ENCODE results near the gene KPNA1. TPM values are rescaled to one million over a fixed set of nuclear protein-coding genes. Genes with fewer than 3 reads are reported as not detected.
A peak's percentile ranks its signal among the peaks of the same experiment; 100 is the strongest.

The KPNA1 gene
- total RNA-seq, 4 donors from 2014 or later = 30.0 to 38.1 (median 34.5) TPM

GRCh38 chr3:122520861-122521260, 6.1 kb upstream of the KPNA1 start:
- H3K9me3 ChIP-seq = no peaks in the 10 kb centered on the region
- H3K4me1 ChIP-seq = no peaks in the 10 kb centered on the region
- no peaks in the 10 kb centered on the region for H3K27me3 ChIP-seq
- no peak overlapping the region for H3K4me3 ChIP-seq
- H3K36me3 ChIP-seq = no peaks in the 10 kb centered on the region
- TF ChIP-seq, protein P1, sequence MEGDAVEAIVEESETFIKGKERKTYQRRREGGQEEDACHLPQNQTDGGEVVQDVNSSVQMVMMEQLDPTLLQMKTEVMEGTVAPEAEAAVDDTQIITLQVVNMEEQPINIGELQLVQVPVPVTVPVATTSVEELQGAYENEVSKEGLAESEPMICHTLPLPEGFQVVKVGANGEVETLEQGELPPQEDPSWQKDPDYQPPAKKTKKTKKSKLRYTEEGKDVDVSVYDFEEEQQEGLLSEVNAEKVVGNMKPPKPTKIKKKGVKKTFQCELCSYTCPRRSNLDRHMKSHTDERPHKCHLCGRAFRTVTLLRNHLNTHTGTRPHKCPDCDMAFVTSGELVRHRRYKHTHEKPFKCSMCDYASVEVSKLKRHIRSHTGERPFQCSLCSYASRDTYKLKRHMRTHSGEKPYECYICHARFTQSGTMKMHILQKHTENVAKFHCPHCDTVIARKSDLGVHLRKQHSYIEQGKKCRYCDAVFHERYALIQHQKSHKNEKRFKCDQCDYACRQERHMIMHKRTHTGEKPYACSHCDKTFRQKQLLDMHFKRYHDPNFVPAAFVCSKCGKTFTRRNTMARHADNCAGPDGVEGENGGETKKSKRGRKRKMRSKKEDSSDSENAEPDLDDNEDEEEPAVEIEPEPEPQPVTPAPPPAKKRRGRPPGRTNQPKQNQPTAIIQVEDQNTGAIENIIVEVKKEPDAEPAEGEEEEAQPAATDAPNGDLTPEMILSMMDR (IDR thresholded peaks at IDR 0.05) = no peak
- no peak for TF ChIP-seq POLR2A (IDR thresholded peaks at IDR 0.05)
- 68 to 84% methylated on average over 4 of the region's 4 CpGs for WGBS, 2 donors
- no peak overlapping the region for H3K27ac ChIP-seq
- no peak for DNase-seq
- intact Hi-C loops (cut with DNase I) = no loop called here

GRCh38 chr3:122519693-122520092, 5.0 kb upstream of the KPNA1 start:
- H3K36me3 ChIP-seq = no peaks in the 10 kb centered on the region
- no peaks in the 10 kb centered on the region for H3K27me3 ChIP-seq
- TF ChIP-seq POLR2A (IDR thresholded peaks at IDR 0.05) = no peak
- TF ChIP-seq, protein P1 (IDR thresholded peaks at IDR 0.05) = no peak
- DNase-seq = no peak
- no peak overlapping the region for H3K4me3 ChIP-seq
- H3K4me1 ChIP-seq = peaks cover 0 to 6% (median 0%) of the 10 kb centered on the region in 3 donors
- intact Hi-C loops (cut with DNase I) = no loop called here
- no peaks in the 10 kb centered on the region for H3K9me3 ChIP-seq
- H3K27ac ChIP-seq = peak overlapping the region in 2 of 4 donors; percentile 13 to 16

- TF ChIP-seq POLR2A (IDR thresholded peaks at IDR 0.05) = no peak
- TF ChIP-seq, protein P1 (IDR thresholded peaks at IDR 0.05) = no peak
- no peaks in the 10 kb centered on the region for H3K27me3 ChIP-seq
- no peaks in the 10 kb centered on the region for H3K36me3 ChIP-seq
- H3K4me3 ChIP-seq = no peak overlapping the region
- intact Hi-C loops (cut with DNase I) = no loop called here
- no peaks in the 10 kb centered on the region for H3K9me3 ChIP-seq
- no peak for DNase-seq
- 84 to 92% methylated on average over 6 of the region's 6 CpGs for WGBS, 2 donors
- no peak overlapping the region for H3K27ac ChIP-seq
- peaks cover 8 to 23% (median 17%) of the 10 kb centered on the region in 3 donors for H3K4me1 ChIP-seq
These were observed 2.2 kb upstream of the KPNA1 start for GRCh38 chr3:122516846-122517360.

DNA sequence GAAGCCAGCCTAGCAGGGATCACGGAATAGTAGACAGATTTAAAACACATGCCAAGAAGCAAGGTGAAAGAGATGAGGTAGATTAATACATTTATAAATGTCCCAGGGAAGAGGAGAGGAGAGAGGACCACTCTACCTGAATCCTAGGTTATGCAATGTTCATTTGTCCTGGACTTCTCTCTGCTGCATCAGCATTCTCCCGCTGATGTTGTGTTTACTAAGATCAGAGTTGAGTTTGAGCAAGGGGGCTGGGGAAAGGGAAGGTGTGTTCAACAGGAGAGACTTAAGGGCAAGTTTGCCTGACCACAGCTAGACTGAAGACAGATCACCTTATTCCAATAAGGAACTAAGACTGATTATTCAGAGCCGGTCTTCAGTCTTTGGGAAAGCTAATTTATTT, 1.1 kb upstream of the KPNA1 start:
- Histone ChIP-seq H3K27ac (no peak overlapping the region), H3K4me1 (peaks cover 8 to 33% (median 24%) of the 10 kb centered on the region in 3 donors), H3K4me3 (no peak overlapping the region), H3K36me3 (no peaks in the 10 kb centered on the region), H3K9me3 (no peaks in the 10 kb centered on the region), H3K27me3 (no peaks in the 10 kb centered on the region)
- no peak for DNase-seq
- 86 to 88% methylated on average over 3 of the region's 3 CpGs for WGBS, 2 donors
- TF ChIP-seq POLR2A (IDR thresholded peaks at IDR 0.05) = no peak
- TF ChIP-seq, protein P1 (IDR thresholded peaks at IDR 0.05) = no peak
- intact Hi-C loops (cut with DNase I) = no loop called here

- peak overlapping the region; percentile 68 to 92 (median 81) for H3K4me3 ChIP-seq
- H3K4me1 ChIP-seq = peaks cover 8 to 40% (median 25%) of the 10 kb centered on the region in 3 donors
- no peaks in the 10 kb centered on the region for H3K9me3 ChIP-seq
- peak overlapping the region; percentile 95 to 100 (median 98) for H3K27ac ChIP-seq
- no peak for TF ChIP-seq POLR2A (IDR thresholded peaks at IDR 0.05)
- TF ChIP-seq, protein P1 (IDR thresholded peaks at IDR 0.05) = no peak
- H3K36me3 ChIP-seq = no peaks in the 10 kb centered on the region
- no peaks in the 10 kb centered on the region for H3K27me3 ChIP-seq
- intact Hi-C loops (cut with DNase I) = no loop called here
- no peak for DNase-seq
- 50 to 61% methylated on average over 11 to 13 of the region's 19 CpGs for WGBS, 2 donors
These were observed 305 bp upstream of the KPNA1 start for GRCh38 chr3:122515020-122515468.

All from esophagus squamous epithelium (tissue), 5 donors.